Rectal smooth muscle tissue (tissue), 1 donor: ENCODE measurements around the gene AJUBA.

Experiments
- H3K27ac ChIP-seq: one replicate; pipeline ENCODE4 v1.7.0; 2013; ENCODE audit warnings: low read depth, low read length, inconsistent platforms
- H3K27me3 ChIP-seq: one replicate; pipeline ENCODE4 v1.7.0; 2013; ENCODE audit warnings: low read length; ENCODE audit not compliant: control insufficient read depth, insufficient read depth
- H3K36me3 ChIP-seq: one replicate; pipeline ENCODE4 v1.7.0; 2013; ENCODE audit warnings: low read length; ENCODE audit not compliant: control insufficient read depth, insufficient read depth
- H3K4me1 ChIP-seq: one replicate; pipeline ENCODE4 v1.7.0; 2013; ENCODE audit warnings: low read length; ENCODE audit not compliant: control insufficient read depth, insufficient read depth
- H3K4me3 ChIP-seq: one replicate; pipeline ENCODE4 v1.7.0; 2013; ENCODE audit warnings: low read length
- H3K9ac ChIP-seq: one replicate; pipeline ENCODE4 v1.7.0; 2013; ENCODE audit warnings: low read length

Gene AJUBA

GRCh38 chr14:22982477-22983245 is at the start of gene AJUBA:
Gene AJUBA, minus strand, starts transcription at chr14:22982551. Its CDS starts 285 bp downstream, at chr14:22982266.
- Histone ChIP-seq H3K9ac (peak within 1 kb of the TSS; percentile 46), H3K36me3 (peaks cover 2% of the 10 kb centered on the region), H3K27me3 (peaks cover 3% of the 10 kb centered on the region), H3K27ac (peak within 1 kb of the TSS; percentile 38), H3K4me3 (peak within 1 kb of the TSS; percentile 91), H3K4me1 (peaks cover 5% of the 10 kb centered on the region)

GRCh38 chr14:23030936-23031335 is 48.6 kb upstream of the AJUBA start:
- Histone ChIP-seq H3K4me3 (no peak overlapping the region), H3K4me1 (peaks cover 6% of the 10 kb centered on the region), H3K9ac (no peak overlapping the region), H3K27ac (no peak overlapping the region), H3K27me3 (no peaks in the 10 kb centered on the region), H3K36me3 (peaks cover 7% of the 10 kb centered on the region)

- peaks cover 7% of the 10 kb centered on the region for H3K36me3 ChIP-seq
Measured at GRCh38 chr14:23028799-23029198, 46.4 kb upstream of the AJUBA start.

GRCh38 chr14:23025151-23025814 is 42.9 kb upstream of the AJUBA start:
- Histone ChIP-seq H3K4me3 (no peak overlapping the region), H3K9ac (no peak overlapping the region), H3K36me3 (no peaks in the 10 kb centered on the region), H3K27ac (no peak overlapping the region), H3K27me3 (no peaks in the 10 kb centered on the region), H3K4me1 (no peaks in the 10 kb centered on the region)

More at GRCh38 chr14:23028799-23029198, 46.4 kb upstream of the AJUBA start:
- no peak overlapping the region for H3K9ac ChIP-seq
- H3K4me1 ChIP-seq, result peaks cover 5% of the 10 kb centered on the region
- H3K4me3 ChIP-seq, result no peak overlapping the region
- no peak overlapping the region for H3K27ac ChIP-seq
- H3K27me3 ChIP-seq, result no peaks in the 10 kb centered on the region

GRCh38 chr14:23024612-23025075 is 42.3 kb upstream of the AJUBA start:
- no peak overlapping the region for H3K27ac ChIP-seq
- H3K4me1 ChIP-seq, result no peaks in the 10 kb centered on the region
- no peak overlapping the region for H3K4me3 ChIP-seq
- no peak overlapping the region for H3K9ac ChIP-seq
- H3K36me3 ChIP-seq, result no peaks in the 10 kb centered on the region
- H3K27me3 ChIP-seq, result no peaks in the 10 kb centered on the region

- Histone ChIP-seq H3K27me3 (no peaks in the 10 kb centered on the region), H3K36me3 (no peaks in the 10 kb centered on the region), H3K27ac (no peak overlapping the region), H3K4me3 (no peak overlapping the region), H3K4me1 (no peaks in the 10 kb centered on the region), H3K9ac (no peak overlapping the region)
Measured at GRCh38 chr14:23023795-23024152, 41.4 kb upstream of the AJUBA start.

- Histone ChIP-seq H3K9ac (no peak overlapping the region), H3K4me1 (no peaks in the 10 kb centered on the region), H3K36me3 (no peaks in the 10 kb centered on the region), H3K27ac (no peak overlapping the region), H3K27me3 (no peaks in the 10 kb centered on the region), H3K4me3 (no peak overlapping the region)
Measured at GRCh38 chr14:23023022-23023794, 40.9 kb upstream of the AJUBA start.

GRCh38 chr14:23021889-23022442 is 39.6 kb upstream of the AJUBA start:
- Histone ChIP-seq H3K4me3 (no peak overlapping the region), H3K27ac (no peak overlapping the region), H3K36me3 (no peaks in the 10 kb centered on the region), H3K4me1 (no peaks in the 10 kb centered on the region), H3K27me3 (no peaks in the 10 kb centered on the region), H3K9ac (no peak overlapping the region)

GRCh38 chr14:23021434-23021833 is 39.1 kb upstream of the AJUBA start:
- H3K9ac ChIP-seq, result no peak overlapping the region
- H3K4me1 ChIP-seq, result no peaks in the 10 kb centered on the region
- H3K27me3 ChIP-seq, result no peaks in the 10 kb centered on the region
- no peak overlapping the region for H3K4me3 ChIP-seq
- no peaks in the 10 kb centered on the region for H3K36me3 ChIP-seq
- no peak overlapping the region for H3K27ac ChIP-seq

GRCh38 chr14:23020143-23021128 is 38.1 kb upstream of the AJUBA start:
- no peaks in the 10 kb centered on the region for H3K27me3 ChIP-seq
- H3K27ac ChIP-seq, result no peak overlapping the region
- H3K36me3 ChIP-seq, result no peaks in the 10 kb centered on the region
- no peaks in the 10 kb centered on the region for H3K4me1 ChIP-seq
- H3K4me3 ChIP-seq, result no peak overlapping the region
- no peak overlapping the region for H3K9ac ChIP-seq

- no peaks in the 10 kb centered on the region for H3K27me3 ChIP-seq
- H3K4me3 ChIP-seq, result no peak overlapping the region
- H3K36me3 ChIP-seq, result no peaks in the 10 kb centered on the region
- H3K27ac ChIP-seq, result no peak overlapping the region
- H3K9ac ChIP-seq, result no peak overlapping the region
- no peaks in the 10 kb centered on the region for H3K4me1 ChIP-seq
Measured at GRCh38 chr14:23018107-23018506, 35.8 kb upstream of the AJUBA start.
